Skeletal muscle satellite cell (primary cell): ENCODE data around the gene RBMS1.

Source experiments
- H3K27me3 ChIP-seq: 2 replicates; pipeline ENCODE4 v1.7.0; 2013; ENCODE audit warnings: low read length; ENCODE audit not compliant: control insufficient read depth, insufficient read depth
- H3K36me3 ChIP-seq: 2 replicates; pipeline ENCODE4 v1.7.0; 2013; ENCODE audit warnings: mild to moderate bottlenecking, control low read depth, low read length; ENCODE audit not compliant: insufficient read depth
- H3K4me1 ChIP-seq: 2 replicates; pipeline ENCODE4 v1.7.0; 2013; ENCODE audit warnings: low read length; ENCODE audit not compliant: control insufficient read depth, insufficient read depth
- H3K4me2 ChIP-seq: 2 replicates; pipeline ENCODE4 v1.7.0; 2013; ENCODE audit warnings: mild to moderate bottlenecking, low read length
- H3K4me3 ChIP-seq: 2 replicates; pipeline ENCODE4 v1.7.0; 2013; ENCODE audit warnings: low read length
- H3K9ac ChIP-seq: 2 replicates; pipeline ENCODE4 v1.7.0; 2013; ENCODE audit warnings: mild to moderate bottlenecking, low read depth, low read length, moderate library complexity
- H3K9me3 ChIP-seq: replicated peaks from 2 replicates; pipeline ENCODE4 v1.7.0; 2013; ENCODE audit warnings: mild to moderate bottlenecking, control low read depth, low read length

Gene RBMS1

DNA sequence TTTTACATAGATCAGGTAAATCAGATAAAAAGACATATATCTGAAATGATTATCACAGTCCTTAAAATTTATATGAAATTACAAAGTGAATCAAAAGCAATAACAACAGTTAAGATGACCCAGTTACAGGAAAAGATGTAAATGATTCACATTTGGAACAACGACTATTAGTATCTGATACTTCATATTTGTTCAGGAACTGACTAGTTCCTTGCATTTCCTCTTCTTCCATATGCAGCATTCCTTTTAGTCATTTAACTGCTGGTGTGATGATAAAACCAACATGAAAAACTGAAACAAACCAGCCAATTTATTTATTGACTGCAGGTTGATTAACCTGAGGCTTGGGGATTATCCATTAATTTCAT, 75.2 kb downstream of the RBMS1 start:
- Histone ChIP-seq H3K4me2 (peak overlapping the region; percentile 67), H3K4me1 (peaks cover 52% of the 10 kb centered on the region), H3K9me3 (no peaks in the 10 kb centered on the region), H3K36me3 (no peaks in the 10 kb centered on the region), H3K27me3 (no peaks in the 10 kb centered on the region), H3K9ac (peak overlapping the region; percentile 68), H3K4me3 (peak overlapping the region; percentile 18)

DNA sequence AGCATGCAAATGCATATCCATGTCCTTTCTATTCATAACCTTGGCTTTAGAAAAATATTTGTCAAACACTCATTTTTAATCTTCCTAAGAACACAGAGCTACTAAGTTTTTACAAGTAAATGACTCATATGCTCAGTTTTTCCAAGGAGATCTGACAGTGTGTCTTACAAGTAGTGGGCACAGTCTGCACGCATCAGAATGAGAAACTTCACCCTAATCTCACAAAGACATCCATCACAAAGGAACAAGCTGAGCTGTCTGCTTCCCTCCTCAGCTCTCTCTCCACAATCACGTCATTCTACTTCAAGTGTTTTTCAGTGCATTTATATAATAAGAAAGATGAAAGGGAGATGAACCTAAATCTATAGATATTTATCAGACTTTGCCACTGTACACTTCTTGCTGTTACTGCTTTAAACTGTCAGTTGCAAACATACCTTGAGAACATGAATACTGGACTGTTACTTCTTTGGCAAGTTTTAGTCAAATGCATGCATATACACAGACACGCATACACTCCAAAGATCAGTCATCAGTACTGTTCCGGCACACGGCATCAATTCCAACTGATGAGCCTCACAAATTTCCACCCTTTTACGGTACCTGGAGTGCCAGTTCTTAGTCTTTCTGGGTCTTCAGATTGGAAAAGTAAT, 75.7 kb downstream of the RBMS1 start:
- Histone ChIP-seq H3K4me2 (peak overlapping the region; percentile 67), H3K36me3 (no peaks in the 10 kb centered on the region), H3K27me3 (no peaks in the 10 kb centered on the region), H3K4me1 (peaks cover 52% of the 10 kb centered on the region), H3K4me3 (peak overlapping the region; percentile 18), H3K9me3 (no peaks in the 10 kb centered on the region), H3K9ac (peak overlapping the region; percentile 68)

DNA sequence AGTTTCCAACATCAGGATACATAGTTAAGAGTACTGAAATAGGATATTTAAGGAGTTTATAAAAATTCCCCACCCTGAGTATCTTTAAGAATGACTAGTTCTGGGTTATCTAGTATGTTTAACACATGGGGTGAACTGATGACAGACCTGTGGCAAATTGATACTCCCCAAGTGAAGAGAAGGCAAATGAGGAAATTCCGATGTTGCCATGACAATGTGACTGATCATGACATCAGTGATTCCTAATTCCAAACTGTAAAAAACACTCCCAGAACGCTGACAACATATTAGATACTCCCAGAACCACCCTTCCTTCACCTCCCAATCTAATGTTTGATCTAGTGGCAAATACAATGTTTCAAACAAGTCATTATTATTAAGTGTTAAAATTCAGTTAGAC, 77.6 kb downstream of the RBMS1 start:
- Histone ChIP-seq H3K4me2 (peak overlapping the region; percentile 1), H3K4me1 (peaks cover 62% of the 10 kb centered on the region), H3K4me3 (no peak overlapping the region), H3K9me3 (no peaks in the 10 kb centered on the region), H3K36me3 (no peaks in the 10 kb centered on the region), H3K27me3 (no peaks in the 10 kb centered on the region), H3K9ac (peak overlapping the region; percentile 47)

DNA sequence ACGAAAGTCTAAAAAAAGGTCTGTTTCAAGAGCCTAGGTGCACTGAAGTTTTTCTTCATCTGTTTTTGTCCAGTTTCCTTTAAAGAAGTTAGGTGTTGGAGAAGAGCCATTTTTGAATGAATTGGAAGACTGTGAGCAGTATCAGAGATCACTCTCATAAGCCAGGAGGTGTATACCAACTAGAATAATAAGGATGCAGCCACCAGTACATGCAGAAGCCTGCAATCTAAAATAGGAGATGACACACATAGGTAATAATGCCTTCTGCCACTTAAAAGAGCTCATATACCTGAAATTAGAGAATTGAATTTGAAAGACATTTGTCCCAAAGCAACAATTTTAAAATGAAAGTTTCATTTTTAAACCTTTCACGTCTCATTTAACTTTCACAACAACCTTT, 81.7 kb downstream of the RBMS1 start:
- H3K9me3 ChIP-seq: no peaks in the 10 kb centered on the region
- H3K4me1 ChIP-seq: peaks cover 51% of the 10 kb centered on the region
- no peaks in the 10 kb centered on the region for H3K27me3 ChIP-seq
- H3K36me3 ChIP-seq: no peaks in the 10 kb centered on the region
- H3K4me2 ChIP-seq: peak overlapping the region; percentile 20
- H3K9ac ChIP-seq: no peak overlapping the region
- H3K4me3 ChIP-seq: no peak overlapping the region

DNA sequence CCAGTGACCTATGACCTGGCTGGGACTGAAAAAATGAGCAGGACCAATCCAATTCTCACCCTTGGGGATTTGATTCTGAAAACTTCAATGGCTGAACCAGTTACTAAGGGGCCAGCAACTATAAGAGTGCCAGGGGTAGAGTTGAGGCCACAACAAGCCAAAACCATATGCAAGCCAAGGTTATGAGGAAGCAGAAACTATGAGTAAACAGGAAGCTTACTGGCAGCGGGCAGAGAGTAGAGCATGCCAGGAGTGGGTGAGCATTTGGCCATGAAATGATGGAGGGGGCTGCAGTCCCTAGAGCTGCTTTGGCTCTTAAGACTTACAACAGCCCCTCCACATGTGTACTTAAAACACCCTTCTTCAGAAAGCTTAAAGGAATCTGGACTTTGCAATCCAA, 82.4 kb downstream of the RBMS1 start:
- no peak overlapping the region for H3K4me3 ChIP-seq
- H3K27me3 ChIP-seq: no peaks in the 10 kb centered on the region
- H3K4me1 ChIP-seq: peaks cover 43% of the 10 kb centered on the region
- no peaks in the 10 kb centered on the region for H3K36me3 ChIP-seq
- peak overlapping the region; percentile 20 for H3K4me2 ChIP-seq
- H3K9ac ChIP-seq: no peak overlapping the region
- no peaks in the 10 kb centered on the region for H3K9me3 ChIP-seq

DNA sequence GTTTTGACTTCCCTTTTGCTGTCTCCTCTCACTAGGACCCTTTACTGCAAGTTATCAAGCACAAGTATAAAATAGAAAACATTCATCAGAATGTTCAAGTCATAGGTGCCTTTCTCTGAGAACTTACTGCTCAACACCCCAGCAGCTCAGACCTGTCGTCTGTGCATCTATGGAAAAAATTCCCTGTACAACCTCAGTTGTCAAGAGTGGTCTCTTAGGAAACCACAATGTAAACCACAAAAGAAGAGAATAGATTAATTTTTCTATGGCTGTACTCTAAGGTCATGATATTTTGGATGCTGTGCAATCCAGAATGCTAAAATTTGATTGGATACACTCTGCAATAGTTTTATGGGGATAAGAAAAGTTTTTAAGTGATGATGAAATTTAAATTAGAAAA, 84.1 kb downstream of the RBMS1 start:
- Histone ChIP-seq H3K4me1 (peaks cover 42% of the 10 kb centered on the region), H3K4me2 (no peak overlapping the region), H3K36me3 (no peaks in the 10 kb centered on the region), H3K4me3 (no peak overlapping the region), H3K9me3 (no peaks in the 10 kb centered on the region), H3K9ac (no peak overlapping the region), H3K27me3 (no peaks in the 10 kb centered on the region)

DNA sequence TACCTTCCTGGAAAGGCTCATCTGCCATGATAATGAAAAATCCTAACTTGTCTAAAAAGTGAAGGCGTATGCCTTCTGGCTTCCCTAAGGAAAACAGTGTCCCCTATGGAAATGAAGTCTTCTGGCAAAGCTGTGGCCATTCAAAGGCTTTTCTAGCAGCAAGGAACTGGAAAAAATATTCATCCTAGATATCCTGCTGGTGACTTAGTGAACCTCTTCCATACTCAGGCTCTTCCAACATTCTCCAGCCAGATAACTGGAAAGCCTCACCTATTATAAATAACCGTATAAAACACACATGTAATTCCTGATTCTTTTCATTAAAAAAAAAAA, 84.7 kb downstream of the RBMS1 start:
- H3K4me1 ChIP-seq: peaks cover 48% of the 10 kb centered on the region
- H3K4me3 ChIP-seq: peak overlapping the region; percentile 76
- H3K27me3 ChIP-seq: no peaks in the 10 kb centered on the region
- no peaks in the 10 kb centered on the region for H3K9me3 ChIP-seq
- H3K4me2 ChIP-seq: peak overlapping the region; percentile 84
- H3K36me3 ChIP-seq: no peaks in the 10 kb centered on the region
- H3K9ac ChIP-seq: peak overlapping the region; percentile 96

DNA sequence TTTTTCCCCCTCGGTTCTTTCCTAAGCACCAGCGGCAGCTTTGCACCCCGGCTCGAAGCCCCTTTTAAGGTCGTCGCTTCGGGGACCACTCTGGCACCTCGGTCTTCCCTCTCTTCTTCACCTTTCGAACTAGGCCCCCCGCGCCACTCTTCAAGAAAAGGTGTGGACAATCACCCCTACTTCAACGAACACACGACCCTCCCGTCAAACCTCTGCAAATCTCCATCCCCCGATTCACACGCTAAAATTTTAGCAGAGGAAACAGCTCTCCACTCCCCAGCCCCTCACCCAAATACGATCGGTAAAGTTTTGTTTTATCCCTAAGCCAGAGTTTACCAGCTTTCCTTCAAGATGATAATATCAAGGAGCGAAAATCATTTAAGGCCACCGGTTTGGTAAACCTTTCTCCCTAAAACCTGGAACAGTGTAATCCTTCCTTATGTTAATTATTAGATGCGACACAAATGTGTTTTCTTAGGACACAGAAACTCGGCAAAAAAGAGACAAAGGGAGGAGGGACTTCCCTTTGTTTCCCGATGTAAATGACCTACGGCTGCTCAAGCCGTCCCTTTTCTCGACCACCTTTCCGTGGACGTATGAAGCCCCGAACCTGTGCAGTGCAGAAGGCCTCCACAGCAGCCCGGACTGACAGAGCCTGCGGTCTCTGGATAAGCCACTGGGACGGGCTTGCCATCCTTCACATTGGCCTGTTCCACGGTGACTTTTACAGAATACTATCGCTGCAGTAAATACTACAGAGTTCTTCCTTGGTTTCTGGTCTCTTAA, 85.2 kb downstream of the RBMS1 start:
- Histone ChIP-seq H3K9ac (peak overlapping the region; percentile 96), H3K36me3 (no peaks in the 10 kb centered on the region), H3K4me2 (peak overlapping the region; percentile 84), H3K4me3 (peak overlapping the region; percentile 76), H3K4me1 (peaks cover 53% of the 10 kb centered on the region), H3K9me3 (no peaks in the 10 kb centered on the region), H3K27me3 (no peaks in the 10 kb centered on the region)

DNA sequence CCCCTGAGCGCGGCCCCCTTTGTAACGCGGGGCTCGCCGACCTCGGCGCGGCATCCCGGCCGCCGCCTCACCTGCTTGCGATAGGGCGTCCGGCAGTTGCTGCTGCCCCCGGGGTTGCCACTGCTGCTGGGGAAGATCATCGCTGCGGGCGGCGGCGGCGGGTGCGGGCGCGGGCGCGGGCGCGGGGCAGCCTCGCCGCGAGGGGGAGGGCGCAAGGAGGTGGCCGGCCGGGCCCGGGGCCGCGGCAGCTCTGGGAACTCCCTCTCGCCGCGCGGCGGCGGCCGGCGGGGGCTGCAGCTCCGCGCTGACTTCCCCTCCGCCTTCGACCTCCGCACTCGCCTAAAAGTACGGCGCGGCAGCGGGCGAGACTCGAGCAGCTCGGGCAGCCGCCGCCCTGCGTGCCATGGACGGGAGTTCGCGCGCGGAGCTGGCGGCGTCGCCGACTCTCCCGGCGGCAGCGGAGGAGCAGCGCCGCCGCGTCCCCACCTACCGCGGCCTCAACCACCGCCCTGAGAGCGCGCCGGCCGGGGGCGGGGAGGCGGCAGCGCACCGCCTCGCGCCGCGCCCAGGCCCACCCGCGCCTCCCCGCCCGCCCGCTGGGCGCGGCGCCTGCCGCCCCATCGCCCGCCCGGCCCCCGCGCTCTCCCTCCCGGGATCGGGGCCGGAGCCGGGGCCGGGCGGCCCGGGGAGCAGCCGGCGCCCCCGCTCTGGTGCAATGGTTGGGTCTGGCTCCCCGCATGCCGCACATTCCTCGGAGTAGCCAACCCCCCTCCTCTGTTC, 86.0 kb downstream of the RBMS1 start:
- peaks cover 61% of the 10 kb centered on the region for H3K4me1 ChIP-seq

DNA sequence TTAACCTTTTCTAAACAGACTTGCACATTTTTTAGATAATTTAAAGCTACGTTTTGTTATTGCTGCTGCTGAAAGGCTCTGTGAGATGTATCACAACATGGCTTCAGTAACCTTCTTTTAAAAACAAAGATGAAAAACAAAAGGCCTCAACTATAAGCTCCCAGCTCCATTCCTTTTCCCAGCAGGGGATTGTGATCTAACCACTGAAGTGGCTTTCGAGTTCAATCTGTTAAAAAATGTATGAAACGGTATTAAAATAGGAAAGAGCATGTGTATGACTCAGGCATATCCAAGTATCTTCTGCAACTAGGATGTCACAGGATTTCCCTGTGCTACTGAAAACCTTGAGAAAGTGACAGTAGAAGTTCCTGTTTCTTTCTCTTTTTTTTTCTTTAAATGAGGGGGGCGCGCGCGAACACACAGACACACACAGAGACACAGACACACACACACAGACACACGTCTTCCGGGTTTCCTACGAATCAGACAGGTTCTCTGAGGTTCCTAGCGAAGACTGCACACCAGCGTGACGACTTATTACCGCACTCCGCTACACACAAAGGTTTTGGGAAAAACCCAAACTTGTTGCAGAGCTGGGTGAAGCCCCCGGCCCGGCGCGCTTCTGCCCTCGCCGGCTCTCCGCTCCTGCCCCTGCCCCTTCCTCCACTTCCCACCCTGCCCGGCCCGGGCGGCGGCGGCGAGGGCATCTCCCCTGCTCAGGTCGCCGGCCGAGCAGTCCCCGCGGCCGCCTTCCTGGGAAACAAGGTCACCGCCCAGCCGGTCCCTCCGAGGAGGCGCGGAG, 86.8 kb downstream of the RBMS1 start:
- Histone ChIP-seq H3K4me2 (peak overlapping the region; percentile 84), H3K4me3 (peak overlapping the region; percentile 76), H3K27me3 (no peaks in the 10 kb centered on the region), H3K36me3 (no peaks in the 10 kb centered on the region), H3K9ac (peak overlapping the region; percentile 96), H3K4me1 (peaks cover 67% of the 10 kb centered on the region), H3K9me3 (no peaks in the 10 kb centered on the region)

More for the DNA sequence above, 86.0 kb downstream of the RBMS1 start:
- no peaks in the 10 kb centered on the region for H3K9me3 ChIP-seq
- peak overlapping the region; percentile 76 for H3K4me3 ChIP-seq
- peak overlapping the region; percentile 84 for H3K4me2 ChIP-seq
- H3K36me3 ChIP-seq: no peaks in the 10 kb centered on the region
- peak overlapping the region; percentile 96 for H3K9ac ChIP-seq
- H3K27me3 ChIP-seq: no peaks in the 10 kb centered on the region
